ENCODE results near the gene RFX2.
"Not testable (repeated sequence)": the region's sequence is repeated elsewhere in the genome, so short reads cannot be mapped to it uniquely, and the experiment has no call there.

RFX2 gene

GRCh38 chr19:6073858-6074708 lies 36.2 kb downstream of the RFX2 start:
- TF ChIP-seq, protein P1, sequence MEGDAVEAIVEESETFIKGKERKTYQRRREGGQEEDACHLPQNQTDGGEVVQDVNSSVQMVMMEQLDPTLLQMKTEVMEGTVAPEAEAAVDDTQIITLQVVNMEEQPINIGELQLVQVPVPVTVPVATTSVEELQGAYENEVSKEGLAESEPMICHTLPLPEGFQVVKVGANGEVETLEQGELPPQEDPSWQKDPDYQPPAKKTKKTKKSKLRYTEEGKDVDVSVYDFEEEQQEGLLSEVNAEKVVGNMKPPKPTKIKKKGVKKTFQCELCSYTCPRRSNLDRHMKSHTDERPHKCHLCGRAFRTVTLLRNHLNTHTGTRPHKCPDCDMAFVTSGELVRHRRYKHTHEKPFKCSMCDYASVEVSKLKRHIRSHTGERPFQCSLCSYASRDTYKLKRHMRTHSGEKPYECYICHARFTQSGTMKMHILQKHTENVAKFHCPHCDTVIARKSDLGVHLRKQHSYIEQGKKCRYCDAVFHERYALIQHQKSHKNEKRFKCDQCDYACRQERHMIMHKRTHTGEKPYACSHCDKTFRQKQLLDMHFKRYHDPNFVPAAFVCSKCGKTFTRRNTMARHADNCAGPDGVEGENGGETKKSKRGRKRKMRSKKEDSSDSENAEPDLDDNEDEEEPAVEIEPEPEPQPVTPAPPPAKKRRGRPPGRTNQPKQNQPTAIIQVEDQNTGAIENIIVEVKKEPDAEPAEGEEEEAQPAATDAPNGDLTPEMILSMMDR (IDR thresholded peaks at IDR 0.05; ENCODE audit: low read depth, low read length, missing control alignments) = no peak
- no peak overlapping the region for H3K4me3 ChIP-seq (ENCODE audit: low read depth, low read length)
- no peak for DNase-seq (ENCODE audit: low read depth)
- in situ Hi-C loops (cut with HindIII; ENCODE audit: low sequenced_read_pairs) = no loop called here

DNA sequence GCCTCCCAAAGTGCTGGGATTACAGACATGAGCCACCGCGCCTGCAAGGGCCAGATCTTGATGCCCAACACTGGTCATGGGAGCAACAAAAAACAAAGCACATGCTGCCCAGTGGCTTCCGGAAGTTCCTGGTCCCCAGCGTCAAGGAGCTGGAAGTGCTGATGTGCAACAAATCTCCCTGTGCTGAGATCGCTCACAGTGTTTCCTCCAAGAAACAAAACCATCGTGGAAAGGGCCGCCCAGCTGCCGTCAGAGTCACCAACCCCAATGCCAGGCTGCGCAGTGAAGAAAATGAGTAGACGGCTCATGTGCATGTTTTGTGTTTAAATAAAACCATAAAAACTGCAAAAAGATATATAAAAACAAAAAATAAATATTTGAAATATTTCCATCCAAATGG lies 37.1 kb downstream of the RFX2 start:
- DNase-seq (ENCODE audit: low read depth); in situ Hi-C loops (cut with HindIII; ENCODE audit: low sequenced_read_pairs); H3K4me3 ChIP-seq (ENCODE audit: low read depth, low read length): not testable (repeated sequence)

DNA sequence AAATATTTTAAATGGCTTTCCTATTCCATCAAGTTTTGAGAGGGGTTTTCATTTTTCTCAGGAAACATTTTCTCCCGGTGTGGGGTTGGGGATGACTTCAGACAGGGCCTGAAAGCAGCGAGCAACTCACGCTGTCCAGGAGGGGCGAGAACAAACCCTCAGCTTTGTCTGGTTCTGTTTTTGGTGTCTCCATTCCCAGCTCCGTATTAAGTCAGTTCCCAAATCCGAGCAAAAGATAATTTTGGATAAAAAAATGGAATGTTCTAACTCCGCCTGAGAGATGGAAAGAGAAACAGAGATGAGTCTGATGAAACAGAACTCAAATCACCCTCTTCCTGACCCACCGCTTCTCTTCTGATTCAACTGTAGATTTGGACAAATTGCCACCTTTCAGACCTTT lies 38.4 kb downstream of the RFX2 start:
- TF ChIP-seq, protein P1 (IDR thresholded peaks at IDR 0.05; ENCODE audit: low read depth, low read length, missing control alignments) = no peak
- in situ Hi-C loops (cut with HindIII; ENCODE audit: low sequenced_read_pairs) = no loop called here
- no peak for DNase-seq (ENCODE audit: low read depth)
- H3K4me3 ChIP-seq (ENCODE audit: low read depth, low read length) = no peak overlapping the region

GRCh38 chr19:6070720-6071485 lies 39.4 kb downstream of the RFX2 start:
- TF ChIP-seq, protein P1 (IDR thresholded peaks at IDR 0.05; ENCODE audit: low read depth, low read length, missing control alignments) = no peak
- no peak for DNase-seq (ENCODE audit: low read depth)
- H3K4me3 ChIP-seq (ENCODE audit: low read depth, low read length) = no peak overlapping the region
- in situ Hi-C loops (cut with HindIII; ENCODE audit: low sequenced_read_pairs) = no loop called here

DNA sequence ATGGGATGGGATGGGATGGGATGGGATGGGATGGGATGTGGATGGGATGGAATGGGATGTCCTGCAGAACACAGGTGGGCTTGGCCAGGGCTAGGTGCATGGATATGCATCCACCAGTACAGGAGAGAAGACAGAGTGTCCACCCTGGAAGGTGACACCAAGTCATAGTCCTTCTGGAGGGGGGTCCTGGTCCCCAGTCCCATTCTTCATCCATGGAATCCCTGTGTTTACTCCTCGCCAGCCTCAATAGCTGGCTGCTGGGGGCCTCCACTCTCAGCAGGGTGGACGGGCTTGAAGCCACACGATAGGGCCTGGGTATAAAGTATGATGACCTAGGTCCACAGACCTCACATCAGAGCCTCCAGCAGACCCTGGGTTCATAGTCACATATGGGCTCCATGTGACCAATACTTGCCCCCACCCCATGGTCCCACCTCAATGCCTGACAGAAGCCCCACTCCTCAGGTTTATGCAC lies 40.1 kb downstream of the RFX2 start:
- in situ Hi-C loops (cut with HindIII; ENCODE audit: low sequenced_read_pairs) = no loop called here
- TF ChIP-seq, protein P1 (IDR thresholded peaks at IDR 0.05; ENCODE audit: low read depth, low read length, missing control alignments) = no peak
- no peak for DNase-seq (ENCODE audit: low read depth)

DNA sequence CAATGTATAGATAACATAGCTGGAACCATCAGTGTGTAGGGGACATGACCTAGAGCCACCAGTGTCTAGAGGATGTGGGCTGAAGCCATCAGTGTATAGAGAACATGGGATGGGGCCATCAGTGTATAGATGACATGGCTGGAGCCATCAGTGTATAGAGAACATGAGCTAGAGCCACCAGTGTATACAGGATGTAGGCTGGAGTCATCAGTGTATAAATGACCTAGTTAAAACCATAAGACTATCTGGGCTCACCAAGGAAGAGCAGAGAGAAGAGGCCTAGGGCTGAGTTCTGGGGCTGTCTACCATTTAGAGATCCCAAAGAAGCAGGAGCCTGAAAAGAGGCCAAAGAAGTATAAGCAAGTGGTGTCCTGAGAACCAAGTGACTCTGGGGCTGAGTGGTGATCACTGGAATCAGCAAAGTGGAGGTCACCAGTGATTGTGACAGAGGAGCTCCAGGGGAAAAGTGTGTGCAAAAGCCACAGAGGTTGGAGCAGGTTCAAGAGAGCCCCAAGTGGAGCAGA lies 41.0 kb downstream of the RFX2 start:
- no peak for DNase-seq (ENCODE audit: low read depth)
- in situ Hi-C loops (cut with HindIII; ENCODE audit: low sequenced_read_pairs) = no loop called here
- H3K4me3 ChIP-seq (ENCODE audit: low read depth, low read length) = no peak overlapping the region
- TF ChIP-seq, protein P1 (IDR thresholded peaks at IDR 0.05; ENCODE audit: low read depth, low read length, missing control alignments) = no peak

More for the DNA sequence above, 40.1 kb downstream of the RFX2 start:
- no peak overlapping the region for H3K4me3 ChIP-seq (ENCODE audit: low read depth, low read length)
